K562 (cell line): ENCODE results near the gene EAF1. TPM values are rescaled to one million over a fixed set of nuclear protein-coding genes. Genes with fewer than 3 reads are reported as not detected.

Source experiments
- DMBX1 ChIP-seq: fragments of 250-450 bp; sonication (Bioruptor Pico); IDR thresholded peaks from 2 replicates; pipeline ENCODE4 v1.8.0; 2022; ENCODE audit warnings: inconsistent platforms, mild to moderate bottlenecking, moderate library complexity, borderline replicate concordance
- FOXJ3 ChIP-seq: sonication (generic); formaldehyde crosslinking; IDR thresholded peaks from 2 replicates; pipeline ENCODE4 v1.4.0; 2020; ENCODE audit warnings: mild to moderate bottlenecking, missing genetic modification reagents
- HCFC1 ChIP-seq: IDR thresholded peaks from 2 replicates; pipeline ENCODE4 v1.6.1; 2012; ENCODE audit warnings: low read depth, low read length, improper control_type of control experiment
- HDAC2 ChIP-seq: fragments of 450-650 bp; IDR thresholded peaks from 2 replicates; pipeline ENCODE4 v1.6.1; 2016; ENCODE audit warnings: mild to moderate bottlenecking
- HIVEP1 ChIP-seq: fragments of 250-450 bp; sonication (Bioruptor Pico); IDR thresholded peaks from 2 replicates; pipeline ENCODE4 v1.4.0; 2020; ENCODE audit warnings: mild to moderate bottlenecking
- NEUROD1 ChIP-seq: fragments of 150-350 bp; IDR thresholded peaks from 2 replicates; pipeline ENCODE4 v1.6.1; 2014; ENCODE audit warnings: borderline replicate concordance, low read length, low read depth; ENCODE audit not compliant: partially characterized antibody
- NFIC ChIP-seq: fragments of 450-650 bp; IDR thresholded peaks from 2 replicates; pipeline ENCODE4 v1.6.1; 2017; ENCODE audit warnings: mild to moderate bottlenecking, inconsistent platforms
- NONO ChIP-seq, 2 experiments: fragments of 200-400 bp in 1 of 2; fragments of 450-650 bp in 1 of 2; formaldehyde crosslinking in 1 of 2; IDR thresholded peaks; 2 replicates each; pipeline ENCODE4 v1.6.1; 2017; ENCODE audit warnings: low read depth in 2 of 2, mild to moderate bottlenecking in 2 of 2, moderate library complexity in 2 of 2, low read length in 1 of 2
- NR4A1 ChIP-seq, 2 experiments: fragments of 250-450 bp in 1 of 2; fragments of 450-650 bp in 1 of 2; sonication (Bioruptor Pico) in 1 of 2; IDR thresholded peaks; 2 replicates each; pipeline versions ENCODE4 v1.4.0 to v1.6.1; 2016 to 2020; ENCODE audit warnings: mild to moderate bottlenecking in 2 of 2, missing compliant biosample characterization in 1 of 2, missing genetic modification characterization in 1 of 2, moderate library complexity in 1 of 2
- POLR2AphosphoS5 ChIP-seq: IDR thresholded peaks from 2 replicates; pipeline ENCODE4 v1.6.1; 2011; ENCODE audit warnings: mild to moderate bottlenecking, low read depth, low read length, moderate library complexity; ENCODE audit not compliant: control insufficient read depth, insufficient read depth
- POLR2B ChIP-seq: fragments of 450-650 bp; IDR thresholded peaks from 2 replicates; pipeline ENCODE4 v1.6.1; 2018; ENCODE audit warnings: low read depth; ENCODE audit not compliant: partially characterized antibody
- RBFOX2 ChIP-seq: fragments of 200-400 bp; formaldehyde crosslinking; IDR thresholded peaks from 2 replicates; pipeline ENCODE4 v1.6.1; 2017; ENCODE audit warnings: low read depth, mild to moderate bottlenecking, low read length, moderate library complexity
- STAG1 ChIP-seq: sonication (generic); formaldehyde crosslinking; IDR thresholded peaks from 2 replicates; pipeline ENCODE4 v1.5.0; 2020; ENCODE audit warnings: missing genetic modification reagents, borderline replicate concordance
- TAF9B ChIP-seq: fragments of 450-650 bp; IDR thresholded peaks from 2 replicates; pipeline ENCODE4 v1.6.1; 2018; ENCODE audit warnings: mild to moderate bottlenecking; ENCODE audit not compliant: partially characterized antibody
- THRAP3 ChIP-seq: fragments of 450-650 bp; IDR thresholded peaks from 2 replicates; pipeline ENCODE4 v1.6.1; 2016; ENCODE audit warnings: mild to moderate bottlenecking, inconsistent platforms, borderline replicate concordance
- ZNF609 ChIP-seq: sonication (generic); formaldehyde crosslinking; IDR thresholded peaks from 2 replicates; pipeline ENCODE4 v1.8.1; 2023; ENCODE audit warnings: missing genetic modification reagents, mild to moderate bottlenecking, borderline replicate concordance
- ZNF766 ChIP-seq: fragments of 200-800 bp; sonication (Bioruptor generic); conservative IDR thresholded peaks from 2 replicates; pipeline ENCODE4 v1.6.1; 2016; ENCODE audit warnings: missing genetic modification characterization, missing compliant biosample characterization
- polyA plus RNA-seq, 8 experiments: library from polyadenylated mRNA; depleted of rRNA in 4 of 8; stranded (reverse) in 5 of 8; unstranded in 3 of 8; fragments of >200 nt; fragmentation: Nextera tagmentation in 2 of 8; fragmentation: Illumina TruSeq in 1 of 8; extraction: Ambion mirVana in 2 of 8; extraction: Trizol in 1 of 8; gene quantifications; 2 replicates each; pipeline versions ENCODE4 v1.2.1 to v1.2.3, GENCODE V29; 2011 to 2014; ENCODE audit warnings: inconsistent platforms in 1 of 8, missing spikeins in 1 of 8
- total RNA-seq, 7 experiments: library from RNA; depleted of rRNA in 6 of 7; stranded (reverse); fragments of >200 nt in 6 of 7; fragmentation: Illumina TruSeq in 2 of 7; extraction: Trizol in 2 of 7; gene quantifications; 2 replicates each; pipeline versions ENCODE4 v1.2.1 to v1.2.3, GENCODE V29; 2011 to 2021; ENCODE audit warnings: low replicate concordance in 1 of 7
- TF ChIP-seq, protein P1 (sequence below), 2 experiments: fragments of 450-650 bp; IDR thresholded peaks; 2 replicates each; pipeline ENCODE4 v1.6.1; 2016
- TF ChIP-seq, protein P2 (sequence below): sonication (generic); formaldehyde crosslinking; IDR thresholded peaks from 2 replicates; pipeline ENCODE4 v1.8.0; 2022; ENCODE audit warnings: mild to moderate bottlenecking, missing genetic modification reagents

EAF1 gene
- total and polyA plus RNA-seq, 9 of the 15 experiments (the other 6 are each of a cell fraction or from before 2014, with no cell fraction given) = 7.0 to 26.8 (median 20.4) TPM

DNA sequence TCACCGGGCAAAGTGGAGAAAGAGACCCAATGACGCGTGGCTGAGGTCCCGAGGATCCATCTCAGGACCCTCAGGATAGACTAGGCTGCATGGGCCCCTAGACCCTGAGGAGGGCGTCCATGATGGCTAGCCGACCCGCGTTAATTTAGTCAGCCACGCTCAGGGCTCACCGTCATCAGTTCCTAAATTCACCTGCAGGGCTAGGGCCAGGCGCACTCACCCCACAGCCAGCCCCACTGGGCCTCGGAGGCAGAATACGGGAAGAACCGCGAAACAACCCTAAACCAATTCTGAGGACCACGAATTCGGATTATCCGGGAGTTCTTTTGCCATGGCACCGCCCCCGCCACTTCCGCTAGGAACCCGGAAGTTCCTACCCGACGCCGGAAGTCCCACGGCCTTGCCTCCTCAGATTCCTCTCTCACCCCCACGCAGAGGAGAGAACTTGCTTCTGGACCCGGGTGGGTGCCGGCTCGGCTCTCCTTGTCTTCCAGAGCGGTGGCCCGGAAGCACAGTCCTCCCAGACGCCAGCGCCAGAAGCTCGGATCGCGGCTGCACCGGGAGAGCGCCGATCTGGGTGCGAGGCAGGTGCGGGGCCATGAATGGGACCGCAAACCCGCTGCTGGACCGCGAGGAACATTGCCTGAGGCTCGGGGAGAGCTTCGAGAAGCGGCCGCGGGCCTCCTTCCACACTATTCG, at the start of gene EAF1, which contains the start of gene METTL6 (continued):
- TF ChIP-seq, protein P1, sequence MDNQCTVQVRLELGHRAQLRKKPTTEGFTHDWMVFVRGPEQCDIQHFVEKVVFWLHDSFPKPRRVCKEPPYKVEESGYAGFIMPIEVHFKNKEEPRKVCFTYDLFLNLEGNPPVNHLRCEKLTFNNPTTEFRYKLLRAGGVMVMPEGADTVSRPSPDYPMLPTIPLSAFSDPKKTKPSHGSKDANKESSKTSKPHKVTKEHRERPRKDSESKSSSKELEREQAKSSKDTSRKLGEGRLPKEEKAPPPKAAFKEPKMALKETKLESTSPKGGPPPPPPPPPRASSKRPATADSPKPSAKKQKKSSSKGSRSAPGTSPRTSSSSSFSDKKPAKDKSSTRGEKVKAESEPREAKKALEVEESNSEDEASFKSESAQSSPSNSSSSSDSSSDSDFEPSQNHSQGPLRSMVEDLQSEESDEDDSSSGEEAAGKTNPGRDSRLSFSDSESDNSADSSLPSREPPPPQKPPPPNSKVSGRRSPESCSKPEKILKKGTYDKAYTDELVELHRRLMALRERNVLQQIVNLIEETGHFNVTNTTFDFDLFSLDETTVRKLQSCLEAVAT (IDR thresholded peaks at IDR 0.05) = peak in 1 of 2 experiments; percentile 21; a peak in 1 of 4 replicates
- TF ChIP-seq POLR2AphosphoS5 = peak; percentile 87; the same call in 1 of the 2 replicates
- TF ChIP-seq TAF9B = peak; percentile 82
- TF ChIP-seq ZNF609 = peak; percentile 72; the same call in 1 of the 2 replicates
- peak; percentile 53; the same call in 1 of the 2 replicates for TF ChIP-seq THRAP3
- peak; percentile 75 for TF ChIP-seq HCFC1
- 0 out of 2 replicates have a peak, but pooled peaks have one; percentile 58 for TF ChIP-seq ZNF766
- peak; percentile 82 for TF ChIP-seq POLR2B
- peak; percentile 61 for TF ChIP-seq DMBX1 (CRISPR knock-in tag)
- TF ChIP-seq STAG1 (CRISPR knock-in tag) = peak; percentile 22; the same call in 1 of the 2 replicates
- TF ChIP-seq NR4A1 (CRISPR knock-in tag; IDR thresholded peaks at IDR 0.05) = no peak
- TF ChIP-seq NR4A1 (tag; IDR thresholded peaks at IDR 0.05) = peak; percentile 70; the same call in 1 of the 2 replicates
- TF ChIP-seq, protein P2, sequence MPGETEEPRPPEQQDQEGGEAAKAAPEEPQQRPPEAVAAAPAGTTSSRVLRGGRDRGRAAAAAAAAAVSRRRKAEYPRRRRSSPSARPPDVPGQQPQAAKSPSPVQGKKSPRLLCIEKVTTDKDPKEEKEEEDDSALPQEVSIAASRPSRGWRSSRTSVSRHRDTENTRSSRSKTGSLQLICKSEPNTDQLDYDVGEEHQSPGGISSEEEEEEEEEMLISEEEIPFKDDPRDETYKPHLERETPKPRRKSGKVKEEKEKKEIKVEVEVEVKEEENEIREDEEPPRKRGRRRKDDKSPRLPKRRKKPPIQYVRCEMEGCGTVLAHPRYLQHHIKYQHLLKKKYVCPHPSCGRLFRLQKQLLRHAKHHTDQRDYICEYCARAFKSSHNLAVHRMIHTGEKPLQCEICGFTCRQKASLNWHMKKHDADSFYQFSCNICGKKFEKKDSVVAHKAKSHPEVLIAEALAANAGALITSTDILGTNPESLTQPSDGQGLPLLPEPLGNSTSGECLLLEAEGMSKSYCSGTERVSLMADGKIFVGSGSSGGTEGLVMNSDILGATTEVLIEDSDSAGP = peak; percentile 48
- peak; percentile 74 for TF ChIP-seq NEUROD1
- TF ChIP-seq HIVEP1 (CRISPR knock-in tag) = 0 out of 2 replicates have a peak, but pooled peaks have one; percentile 17
- TF ChIP-seq HDAC2 = peak; percentile 74; the same call in 1 of the 2 replicates
- TF ChIP-seq NONO (IDR thresholded peaks at IDR 0.05; ENCODE audit: low read depth in 2 of 2, low read length in 1 of 2) = 0 out of 4 replicates have a peak, but pooled peaks of 1 of the 2 experiments have one; percentile 30
- peak; percentile 93 for TF ChIP-seq RBFOX2
- TF ChIP-seq FOXJ3 (CRISPR knock-in tag) = no peak
- TF ChIP-seq NFIC = peak; percentile 56
